LoVo (cell line): Measurements from ENCODE around the gene EPS8.

ENCODE experiments used
- DNase-seq: peaks from one replicate; pipeline ENCODE4 v3.0.0-alpha.2; 2016; ENCODE audit warnings: low spot score

The EPS8 gene

GRCh38 chr12:15789220-15790171 is at the start of gene EPS8:
Gene EPS8, minus strand, starts transcription at chr12:15789388. Its CDS starts 106,437 bp downstream, at chr12:15682951.
- DNase-seq = peak; percentile 98

GRCh38 chr12:15837141-15837790 is 48.1 kb upstream of the EPS8 start:
- DNase-seq = no peak

GRCh38 chr12:15834575-15834974 is 45.4 kb upstream of the EPS8 start:
- DNase-seq = no peak

- no peak for DNase-seq
Observed at GRCh38 chr12:15831315-15831978, 42.3 kb upstream of the EPS8 start.

GRCh38 chr12:15830538-15830937 is 41.4 kb upstream of the EPS8 start:
- DNase-seq = no peak

- no peak for DNase-seq
Observed at GRCh38 chr12:15829949-15830348, 40.8 kb upstream of the EPS8 start.

- no peak for DNase-seq
Observed at GRCh38 chr12:15829255-15829654, 40.1 kb upstream of the EPS8 start.

GRCh38 chr12:15827136-15827535 is 37.9 kb upstream of the EPS8 start:
- no peak for DNase-seq

GRCh38 chr12:15824516-15824915 is 35.3 kb upstream of the EPS8 start:
- no peak for DNase-seq

- no peak for DNase-seq
Observed at GRCh38 chr12:15823360-15824128, 34.4 kb upstream of the EPS8 start.

GRCh38 chr12:15819644-15820437 is 30.7 kb upstream of the EPS8 start:
- DNase-seq = peak; percentile 56

- no peak for DNase-seq
Observed at GRCh38 chr12:15818418-15818817, 29.2 kb upstream of the EPS8 start.

- no peak for DNase-seq
Observed at GRCh38 chr12:15815730-15816129, 26.5 kb upstream of the EPS8 start.

GRCh38 chr12:15811214-15812127 is 22.3 kb upstream of the EPS8 start:
- no peak for DNase-seq

GRCh38 chr12:15808652-15809051 is 19.5 kb upstream of the EPS8 start:
- DNase-seq = no peak

GRCh38 chr12:15808250-15808649 is 19.1 kb upstream of the EPS8 start:
- no peak for DNase-seq

GRCh38 chr12:15806826-15807225 is 17.6 kb upstream of the EPS8 start:
- DNase-seq = no peak

GRCh38 chr12:15801770-15802744 is 12.9 kb upstream of the EPS8 start:
- peak; percentile 65 for DNase-seq

- DNase-seq = no peak
Observed at GRCh38 chr12:15800278-15800677, 11.1 kb upstream of the EPS8 start.
